HepG2 (cell line): ENCODE data around the gene SMAD3. TPM values are rescaled to one million over a fixed set of nuclear protein-coding genes. Genes with fewer than 3 reads are reported as not detected.

Experiments
- HOXA5 ChIP-seq: sonication (generic); formaldehyde crosslinking; IDR thresholded peaks from 2 replicates; pipeline ENCODE4 v1.4.0; 2020; ENCODE audit warnings: missing genetic modification reagents
- PITX1 ChIP-seq: sonication (generic); formaldehyde crosslinking; IDR thresholded peaks from 2 replicates; pipeline ENCODE4 v1.5.1; 2020; ENCODE audit warnings: mild to moderate bottlenecking, missing genetic modification reagents
- SOX6 ChIP-seq, 2 experiments: fragments of 450-650 bp in 1 of 2; sonication (generic) in 1 of 2; formaldehyde crosslinking in 1 of 2; IDR thresholded peaks; 2 replicates each; pipeline versions ENCODE4 v1.4.0 to v1.6.1; 2017 to 2020; ENCODE audit warnings: antibody characterized with exemption in 1 of 2, mild to moderate bottlenecking in 1 of 2, missing genetic modification reagents in 1 of 2
- ZFX ChIP-seq: sonication (generic); formaldehyde crosslinking; IDR thresholded peaks from 2 replicates; pipeline ENCODE4 v1.4.0; 2020; ENCODE audit warnings: mild to moderate bottlenecking, low read depth, missing genetic modification reagents, moderate library complexity
- ZNF431 ChIP-seq: sonication (generic); formaldehyde crosslinking; IDR thresholded peaks from 2 replicates; pipeline ENCODE4 v1.9.0; 2022; ENCODE audit warnings: missing genetic modification reagents, low read depth, mild to moderate bottlenecking, borderline replicate concordance
- ZNF451 ChIP-seq: sonication (generic); formaldehyde crosslinking; IDR thresholded peaks from 2 replicates; pipeline ENCODE4 v1.5.0; 2020; ENCODE audit warnings: mild to moderate bottlenecking, missing genetic modification reagents
- ZNF543 ChIP-seq: sonication (generic); formaldehyde crosslinking; IDR thresholded peaks from 2 replicates; pipeline ENCODE4 v1.4.0; 2020; ENCODE audit warnings: mild to moderate bottlenecking, missing genetic modification reagents
- ZNF775 ChIP-seq: sonication (generic); formaldehyde crosslinking; IDR thresholded peaks from 2 replicates; pipeline ENCODE4 v1.4.0; 2020; ENCODE audit warnings: missing genetic modification reagents, mild to moderate bottlenecking, moderate library complexity, borderline replicate concordance
- polyA plus RNA-seq, 8 experiments: library from polyadenylated mRNA; depleted of rRNA in 3 of 8; stranded (reverse) in 7 of 8; unstranded in 1 of 8; fragments of >200 nt; fragmentation: Illumina TruSeq in 4 of 8; extraction: Trizol in 4 of 8; gene quantifications; 2 replicates each; pipeline versions ENCODE4 v1.2.1 to v1.2.3, GENCODE V29; 2011 to 2016; ENCODE audit warnings: low read depth in 4 of 8, missing spikeins in 1 of 8, mixed read lengths in 1 of 8; ENCODE audit not compliant: insufficient read depth in 1 of 8
- total RNA-seq, 5 experiments: library from RNA; depleted of rRNA; stranded (reverse); fragments of >200 nt; fragmentation: Illumina TruSeq; extraction: Trizol; gene quantifications; 2 replicates each; pipeline ENCODE4 v1.2.3, GENCODE V29; 2016; ENCODE audit warnings: low read depth in 1 of 5
- TF ChIP-seq, protein P1 (sequence below): sonication (generic); formaldehyde crosslinking; IDR thresholded peaks from 2 replicates; pipeline ENCODE4 v1.4.0; 2020; ENCODE audit warnings: missing genetic modification reagents, mild to moderate bottlenecking, borderline replicate concordance
- TF ChIP-seq, protein P2 (sequence below): sonication (generic); formaldehyde crosslinking; IDR thresholded peaks from 2 replicates; pipeline ENCODE4 v1.8.1; 2023; ENCODE audit warnings: missing genetic modification reagents, mild to moderate bottlenecking, borderline replicate concordance
- TF ChIP-seq, protein P3 (sequence below): sonication (generic); formaldehyde crosslinking; IDR thresholded peaks from 2 replicates; pipeline ENCODE4 v1.5.0; 2020; ENCODE audit warnings: mild to moderate bottlenecking, missing genetic modification reagents, borderline replicate concordance
- TF ChIP-seq, protein P4 (sequence below): sonication (generic); formaldehyde crosslinking; IDR thresholded peaks from 2 replicates; pipeline ENCODE4 v1.4.0; 2020; ENCODE audit warnings: mild to moderate bottlenecking, missing genetic modification reagents
- TF ChIP-seq, protein P5 (sequence below): sonication (generic); formaldehyde crosslinking; IDR thresholded peaks from 2 replicates; pipeline ENCODE4 v1.9.0; 2021; ENCODE audit warnings: mild to moderate bottlenecking, missing genetic modification reagents

Gene SMAD3
- total and polyA plus RNA-seq, 2 of the 13 experiments (the other 11 are each of a cell fraction or from before 2014, with no cell fraction given): 8.6 to 56.3 TPM

DNA sequence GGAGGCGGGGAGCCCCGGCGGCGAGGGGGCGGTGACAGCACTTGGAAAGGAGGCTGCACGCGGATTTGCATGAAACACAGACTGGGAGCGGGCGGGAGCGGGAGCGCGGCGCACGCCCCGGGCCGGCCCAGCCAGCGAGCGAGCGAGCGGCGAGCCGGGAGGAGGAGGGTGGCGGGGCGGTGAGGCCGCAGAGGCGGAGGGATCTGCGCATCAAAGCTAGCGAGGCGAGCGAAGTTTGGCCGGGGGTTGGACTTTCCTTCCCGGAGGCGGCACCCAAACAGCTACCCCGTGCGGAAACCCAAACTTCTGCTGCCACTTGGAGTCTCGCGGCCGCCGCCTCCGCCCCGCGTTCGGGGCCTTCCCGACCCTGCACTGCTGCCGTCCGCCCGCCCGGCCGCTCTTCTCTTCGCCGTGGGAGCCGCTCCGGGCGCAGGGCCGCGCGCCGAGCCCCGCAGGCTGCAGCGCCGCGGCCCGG, at the start of gene SMAD3 (continued):
- TF ChIP-seq, protein P1, sequence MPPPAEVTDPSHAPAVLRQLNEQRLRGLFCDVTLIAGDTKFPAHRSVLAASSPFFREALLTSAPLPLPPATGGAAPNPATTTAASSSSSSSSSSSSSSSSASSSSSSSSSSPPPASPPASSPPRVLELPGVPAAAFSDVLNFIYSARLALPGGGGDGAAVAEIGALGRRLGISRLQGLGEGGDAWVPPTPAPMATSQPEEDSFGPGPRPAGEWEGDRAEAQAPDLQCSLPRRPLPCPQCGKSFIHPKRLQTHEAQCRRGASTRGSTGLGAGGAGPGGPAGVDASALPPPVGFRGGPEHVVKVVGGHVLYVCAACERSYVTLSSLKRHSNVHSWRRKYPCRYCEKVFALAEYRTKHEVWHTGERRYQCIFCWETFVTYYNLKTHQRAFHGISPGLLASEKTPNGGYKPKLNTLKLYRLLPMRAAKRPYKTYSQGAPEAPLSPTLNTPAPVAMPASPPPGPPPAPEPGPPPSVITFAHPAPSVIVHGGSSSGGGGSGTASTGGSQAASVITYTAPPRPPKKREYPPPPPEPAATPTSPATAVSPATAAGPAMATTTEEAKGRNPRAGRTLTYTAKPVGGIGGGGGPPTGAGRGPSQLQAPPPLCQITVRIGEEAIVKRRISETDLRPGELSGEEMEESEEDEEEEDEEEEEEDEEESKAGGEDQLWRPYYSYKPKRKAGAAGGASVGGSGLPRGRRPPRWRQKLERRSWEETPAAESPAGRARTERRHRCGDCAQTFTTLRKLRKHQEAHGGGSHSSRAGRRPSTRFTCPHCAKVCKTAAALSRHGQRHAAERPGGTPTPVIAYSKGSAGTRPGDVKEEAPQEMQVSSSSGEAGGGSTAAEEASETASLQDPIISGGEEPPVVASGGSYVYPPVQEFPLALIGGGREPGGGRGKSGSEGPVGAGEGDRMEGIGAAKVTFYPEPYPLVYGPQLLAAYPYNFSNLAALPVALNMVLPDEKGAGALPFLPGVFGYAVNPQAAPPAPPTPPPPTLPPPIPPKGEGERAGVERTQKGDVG (CRISPR knock-in tag): no peak
- TF ChIP-seq PITX1 (CRISPR knock-in tag) (0 out of 2 replicates have a peak, but pooled peaks have one; percentile 22), HOXA5 (CRISPR knock-in tag) (no peak), ZNF451 (CRISPR knock-in tag) (peak; percentile 60; the same call in 1 of the 2 replicates), ZNF543 (peak; percentile 21; the same call in 1 of the 2 replicates), ZFX (CRISPR knock-in tag) (peak; percentile 9; the same call in 1 of the 2 replicates), ZNF775 (no peak), ZNF431 (CRISPR knock-in tag) (0 out of 2 replicates have a peak, but pooled peaks have one; percentile 43), SOX6 (IDR thresholded peaks at IDR 0.05) (no peak), SOX6 (CRISPR knock-in tag; IDR thresholded peaks at IDR 0.05) (no peak)
- TF ChIP-seq, protein P2, sequence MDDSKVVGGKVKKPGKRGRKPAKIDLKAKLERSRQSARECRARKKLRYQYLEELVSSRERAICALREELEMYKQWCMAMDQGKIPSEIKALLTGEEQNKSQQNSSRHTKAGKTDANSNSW (CRISPR knock-in tag): peak; percentile 36; the same call in 1 of the 2 replicates
- TF ChIP-seq, protein P3, sequence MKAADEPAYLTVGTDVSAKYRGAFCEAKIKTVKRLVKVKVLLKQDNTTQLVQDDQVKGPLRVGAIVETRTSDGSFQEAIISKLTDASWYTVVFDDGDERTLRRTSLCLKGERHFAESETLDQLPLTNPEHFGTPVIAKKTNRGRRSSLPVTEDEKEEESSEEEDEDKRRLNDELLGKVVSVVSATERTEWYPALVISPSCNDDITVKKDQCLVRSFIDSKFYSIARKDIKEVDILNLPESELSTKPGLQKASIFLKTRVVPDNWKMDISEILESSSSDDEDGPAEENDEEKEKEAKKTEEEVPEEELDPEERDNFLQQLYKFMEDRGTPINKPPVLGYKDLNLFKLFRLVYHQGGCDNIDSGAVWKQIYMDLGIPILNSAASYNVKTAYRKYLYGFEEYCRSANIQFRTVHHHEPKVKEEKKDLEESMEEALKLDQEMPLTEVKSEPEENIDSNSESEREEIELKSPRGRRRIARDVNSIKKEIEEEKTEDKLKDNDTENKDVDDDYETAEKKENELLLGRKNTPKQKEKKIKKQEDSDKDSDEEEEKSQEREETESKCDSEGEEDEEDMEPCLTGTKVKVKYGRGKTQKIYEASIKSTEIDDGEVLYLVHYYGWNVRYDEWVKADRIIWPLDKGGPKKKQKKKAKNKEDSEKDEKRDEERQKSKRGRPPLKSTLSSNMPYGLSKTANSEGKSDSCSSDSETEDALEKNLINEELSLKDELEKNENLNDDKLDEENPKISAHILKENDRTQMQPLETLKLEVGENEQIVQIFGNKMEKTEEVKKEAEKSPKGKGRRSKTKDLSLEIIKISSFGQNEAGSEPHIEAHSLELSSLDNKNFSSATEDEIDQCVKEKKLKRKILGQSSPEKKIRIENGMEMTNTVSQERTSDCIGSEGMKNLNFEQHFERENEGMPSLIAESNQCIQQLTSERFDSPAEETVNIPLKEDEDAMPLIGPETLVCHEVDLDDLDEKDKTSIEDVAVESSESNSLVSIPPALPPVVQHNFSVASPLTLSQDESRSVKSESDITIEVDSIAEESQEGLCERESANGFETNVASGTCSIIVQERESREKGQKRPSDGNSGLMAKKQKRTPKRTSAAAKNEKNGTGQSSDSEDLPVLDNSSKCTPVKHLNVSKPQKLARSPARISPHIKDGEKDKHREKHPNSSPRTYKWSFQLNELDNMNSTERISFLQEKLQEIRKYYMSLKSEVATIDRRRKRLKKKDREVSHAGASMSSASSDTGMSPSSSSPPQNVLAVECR (CRISPR knock-in tag): peak; percentile 81
- TF ChIP-seq, protein P4, sequence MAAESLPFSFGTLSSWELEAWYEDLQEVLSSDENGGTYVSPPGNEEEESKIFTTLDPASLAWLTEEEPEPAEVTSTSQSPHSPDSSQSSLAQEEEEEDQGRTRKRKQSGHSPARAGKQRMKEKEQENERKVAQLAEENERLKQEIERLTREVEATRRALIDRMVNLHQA (CRISPR knock-in tag): no peak
- TF ChIP-seq, protein P5, sequence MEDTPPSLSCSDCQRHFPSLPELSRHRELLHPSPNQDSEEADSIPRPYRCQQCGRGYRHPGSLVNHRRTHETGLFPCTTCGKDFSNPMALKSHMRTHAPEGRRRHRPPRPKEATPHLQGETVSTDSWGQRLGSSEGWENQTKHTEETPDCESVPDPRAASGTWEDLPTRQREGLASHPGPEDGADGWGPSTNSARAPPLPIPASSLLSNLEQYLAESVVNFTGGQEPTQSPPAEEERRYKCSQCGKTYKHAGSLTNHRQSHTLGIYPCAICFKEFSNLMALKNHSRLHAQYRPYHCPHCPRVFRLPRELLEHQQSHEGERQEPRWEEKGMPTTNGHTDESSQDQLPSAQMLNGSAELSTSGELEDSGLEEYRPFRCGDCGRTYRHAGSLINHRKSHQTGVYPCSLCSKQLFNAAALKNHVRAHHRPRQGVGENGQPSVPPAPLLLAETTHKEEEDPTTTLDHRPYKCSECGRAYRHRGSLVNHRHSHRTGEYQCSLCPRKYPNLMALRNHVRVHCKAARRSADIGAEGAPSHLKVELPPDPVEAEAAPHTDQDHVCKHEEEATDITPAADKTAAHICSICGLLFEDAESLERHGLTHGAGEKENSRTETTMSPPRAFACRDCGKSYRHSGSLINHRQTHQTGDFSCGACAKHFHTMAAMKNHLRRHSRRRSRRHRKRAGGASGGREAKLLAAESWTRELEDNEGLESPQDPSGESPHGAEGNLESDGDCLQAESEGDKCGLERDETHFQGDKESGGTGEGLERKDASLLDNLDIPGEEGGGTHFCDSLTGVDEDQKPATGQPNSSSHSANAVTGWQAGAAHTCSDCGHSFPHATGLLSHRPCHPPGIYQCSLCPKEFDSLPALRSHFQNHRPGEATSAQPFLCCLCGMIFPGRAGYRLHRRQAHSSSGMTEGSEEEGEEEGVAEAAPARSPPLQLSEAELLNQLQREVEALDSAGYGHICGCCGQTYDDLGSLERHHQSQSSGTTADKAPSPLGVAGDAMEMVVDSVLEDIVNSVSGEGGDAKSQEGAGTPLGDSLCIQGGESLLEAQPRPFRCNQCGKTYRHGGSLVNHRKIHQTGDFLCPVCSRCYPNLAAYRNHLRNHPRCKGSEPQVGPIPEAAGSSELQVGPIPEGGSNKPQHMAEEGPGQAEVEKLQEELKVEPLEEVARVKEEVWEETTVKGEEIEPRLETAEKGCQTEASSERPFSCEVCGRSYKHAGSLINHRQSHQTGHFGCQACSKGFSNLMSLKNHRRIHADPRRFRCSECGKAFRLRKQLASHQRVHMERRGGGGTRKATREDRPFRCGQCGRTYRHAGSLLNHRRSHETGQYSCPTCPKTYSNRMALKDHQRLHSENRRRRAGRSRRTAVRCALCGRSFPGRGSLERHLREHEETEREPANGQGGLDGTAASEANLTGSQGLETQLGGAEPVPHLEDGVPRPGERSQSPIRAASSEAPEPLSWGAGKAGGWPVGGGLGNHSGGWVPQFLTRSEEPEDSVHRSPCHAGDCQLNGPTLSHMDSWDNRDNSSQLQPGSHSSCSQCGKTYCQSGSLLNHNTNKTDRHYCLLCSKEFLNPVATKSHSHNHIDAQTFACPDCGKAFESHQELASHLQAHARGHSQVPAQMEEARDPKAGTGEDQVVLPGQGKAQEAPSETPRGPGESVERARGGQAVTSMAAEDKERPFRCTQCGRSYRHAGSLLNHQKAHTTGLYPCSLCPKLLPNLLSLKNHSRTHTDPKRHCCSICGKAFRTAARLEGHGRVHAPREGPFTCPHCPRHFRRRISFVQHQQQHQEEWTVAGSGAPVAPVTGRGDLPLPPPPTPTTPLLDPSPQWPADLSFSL: no peak
